ENCODE measurements around the gene CEP162. TPM values are rescaled to one million over a fixed set of nuclear protein-coding genes. Genes with fewer than 3 reads are reported as not detected.
A peak's percentile ranks its signal among the peaks of the same experiment; 100 is the strongest.
"Not testable (repeated sequence)": the region's sequence is repeated elsewhere in the genome, so short reads cannot be mapped to it uniquely, and the experiment has no call there.

CEP162 gene
- total and polyA plus RNA-seq, 2 donors (not counting 1 experiment from before 2014, with no cell fraction given): 3.7 to 7.4 TPM

DNA sequence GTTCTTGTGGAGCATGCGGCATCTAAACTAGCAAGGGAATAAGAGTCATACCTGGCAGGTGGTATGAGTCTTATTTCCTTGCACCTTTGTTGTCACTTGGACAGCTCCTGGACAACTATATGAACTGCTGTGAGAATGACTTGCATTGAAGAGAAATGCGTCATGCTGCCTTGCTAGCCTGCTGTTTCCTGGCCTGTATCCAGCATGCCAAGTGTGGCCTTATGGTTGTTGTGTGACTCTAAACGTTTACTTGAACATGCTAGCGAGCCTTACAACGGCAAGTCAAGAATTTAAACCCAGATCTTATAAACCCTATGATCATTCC lies 90.4 kb downstream of the CEP162 start:
- Histone ChIP-seq H3K4me1 (ENCODE audit: control insufficient read depth, extremely low read depth, insufficient read depth, low read length) (no peaks in the 10 kb centered on the region), H3K27ac (ENCODE audit: insufficient read depth, low read length) (no peak overlapping the region), H3K9ac (ENCODE audit: insufficient read depth, low read length) (no peak overlapping the region), H3K4me2 (ENCODE audit: extremely low read depth, insufficient read depth, low read length) (no peak overlapping the region), H3K36me3 (ENCODE audit: control insufficient read depth, insufficient read depth, low read length) (no peaks in the 10 kb centered on the region), H3K4me3 (replicated peaks in 1 of 4; ENCODE audit: control extremely low read depth in 1 of 4, insufficient read depth in 1 of 4, low read depth in 3 of 4, low read length in 4 of 4) (no peak overlapping the region), H2AFZ (ENCODE audit: low read length) (no peak overlapping the region), H3K27me3 (ENCODE audit: control insufficient read depth, insufficient read depth, low read length) (no peaks in the 10 kb centered on the region), H4K20me1 (ENCODE audit: control insufficient read depth, extremely low read depth, insufficient read depth, low read length) (no peaks in the 10 kb centered on the region), H3K9me3 (ENCODE audit: control insufficient read depth, insufficient read depth, low read depth, low read length) (no peaks in the 10 kb centered on the region), H3K79me2 (ENCODE audit: control insufficient read depth, insufficient read depth, low read length) (no peaks in the 10 kb centered on the region)
- TF ChIP-seq EZH2 (IDR thresholded peaks at IDR 0.05; ENCODE audit: low read length, missing control alignments): no peak
- TF ChIP-seq, protein P1, sequence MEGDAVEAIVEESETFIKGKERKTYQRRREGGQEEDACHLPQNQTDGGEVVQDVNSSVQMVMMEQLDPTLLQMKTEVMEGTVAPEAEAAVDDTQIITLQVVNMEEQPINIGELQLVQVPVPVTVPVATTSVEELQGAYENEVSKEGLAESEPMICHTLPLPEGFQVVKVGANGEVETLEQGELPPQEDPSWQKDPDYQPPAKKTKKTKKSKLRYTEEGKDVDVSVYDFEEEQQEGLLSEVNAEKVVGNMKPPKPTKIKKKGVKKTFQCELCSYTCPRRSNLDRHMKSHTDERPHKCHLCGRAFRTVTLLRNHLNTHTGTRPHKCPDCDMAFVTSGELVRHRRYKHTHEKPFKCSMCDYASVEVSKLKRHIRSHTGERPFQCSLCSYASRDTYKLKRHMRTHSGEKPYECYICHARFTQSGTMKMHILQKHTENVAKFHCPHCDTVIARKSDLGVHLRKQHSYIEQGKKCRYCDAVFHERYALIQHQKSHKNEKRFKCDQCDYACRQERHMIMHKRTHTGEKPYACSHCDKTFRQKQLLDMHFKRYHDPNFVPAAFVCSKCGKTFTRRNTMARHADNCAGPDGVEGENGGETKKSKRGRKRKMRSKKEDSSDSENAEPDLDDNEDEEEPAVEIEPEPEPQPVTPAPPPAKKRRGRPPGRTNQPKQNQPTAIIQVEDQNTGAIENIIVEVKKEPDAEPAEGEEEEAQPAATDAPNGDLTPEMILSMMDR (conservative IDR thresholded peaks at IDR 0.05 in 1 of 2, IDR thresholded peaks at IDR 0.05 in 1 of 2; ENCODE audit: low read depth in 1 of 2, low read length in 2 of 2): no peak
- DNase-seq (ENCODE audit: low read depth in 2 of 2): peak; percentile 43 to 88

DNA sequence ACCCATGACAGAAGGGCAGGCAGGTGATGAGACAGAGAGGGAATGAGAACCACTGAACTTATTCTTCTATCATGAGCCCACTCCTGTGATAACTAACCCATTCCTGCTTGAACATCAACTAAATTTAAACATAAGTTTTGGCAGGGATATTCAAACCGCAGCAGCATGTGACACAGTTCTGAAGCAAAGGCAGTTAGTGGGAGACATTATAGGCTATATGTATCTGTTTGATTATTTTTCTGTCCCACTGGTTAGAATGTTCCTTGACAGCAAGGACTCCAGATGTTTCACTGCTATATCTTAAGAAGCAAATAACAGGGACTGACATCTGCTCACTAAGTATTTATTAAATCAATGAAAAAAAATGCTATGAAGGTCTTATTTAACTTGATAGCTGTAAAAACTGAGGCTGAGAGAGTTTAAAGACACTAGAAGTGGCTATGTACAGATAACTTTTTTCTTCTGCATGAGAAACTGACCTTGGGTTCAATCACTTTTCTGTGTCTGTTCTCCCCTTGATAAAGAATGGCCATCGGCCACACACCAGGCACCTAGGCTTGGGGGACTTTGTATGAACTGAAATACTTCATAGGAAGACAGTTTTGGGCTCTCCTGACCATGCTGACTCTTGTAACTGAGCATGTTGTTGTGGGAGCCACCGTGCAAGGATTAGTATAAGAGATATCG lies 90.9 kb downstream of the CEP162 start:
- Histone ChIP-seq H3K79me2 (ENCODE audit: control insufficient read depth, insufficient read depth, low read length) (no peaks in the 10 kb centered on the region), H3K4me3 (replicated peaks in 1 of 4; ENCODE audit: control extremely low read depth in 1 of 4, insufficient read depth in 1 of 4, low read depth in 3 of 4, low read length in 4 of 4) (no peak overlapping the region), H2AFZ (ENCODE audit: low read length) (no peak overlapping the region), H3K27ac (ENCODE audit: insufficient read depth, low read length) (no peak overlapping the region), H3K9ac (ENCODE audit: insufficient read depth, low read length) (no peak overlapping the region), H4K20me1 (ENCODE audit: control insufficient read depth, extremely low read depth, insufficient read depth, low read length) (no peaks in the 10 kb centered on the region), H3K4me2 (ENCODE audit: extremely low read depth, insufficient read depth, low read length) (no peak overlapping the region), H3K9me3 (ENCODE audit: control insufficient read depth, insufficient read depth, low read depth, low read length) (no peaks in the 10 kb centered on the region), H3K4me1 (ENCODE audit: control insufficient read depth, extremely low read depth, insufficient read depth, low read length) (no peaks in the 10 kb centered on the region), H3K36me3 (ENCODE audit: control insufficient read depth, insufficient read depth, low read length) (no peaks in the 10 kb centered on the region), H3K27me3 (ENCODE audit: control insufficient read depth, insufficient read depth, low read length) (no peaks in the 10 kb centered on the region)
- DNase-seq (ENCODE audit: low read depth in 2 of 2): peak in 1 of 2 donors; percentile 50
- no peak for TF ChIP-seq EZH2 (IDR thresholded peaks at IDR 0.05; ENCODE audit: low read length, missing control alignments)
- TF ChIP-seq, protein P1 (conservative IDR thresholded peaks at IDR 0.05 in 1 of 2, IDR thresholded peaks at IDR 0.05 in 1 of 2; ENCODE audit: low read depth in 1 of 2, low read length in 2 of 2): no peak

DNA sequence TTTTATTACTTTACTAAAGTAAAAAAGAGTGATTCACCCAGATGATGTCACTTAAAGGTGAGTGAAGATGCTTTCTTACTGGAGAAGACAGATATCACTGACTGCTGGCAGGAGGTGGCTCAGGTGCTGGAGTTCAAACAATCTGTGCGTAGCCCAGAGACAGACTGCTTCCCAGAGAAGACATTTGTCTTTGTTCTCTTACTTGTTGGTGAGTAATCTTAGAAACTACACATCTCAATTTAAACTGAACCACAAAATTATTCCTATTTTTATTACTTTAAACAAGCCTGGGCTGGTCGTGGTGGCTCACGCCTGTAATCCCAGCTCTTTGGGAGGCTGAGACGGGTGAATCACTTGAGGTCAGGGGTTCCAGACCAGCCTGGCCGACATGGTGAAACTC lies 92.2 kb downstream of the CEP162 start:
- Histone ChIP-seq H2AFZ (ENCODE audit: low read length) (no peak overlapping the region), H3K36me3 (ENCODE audit: control insufficient read depth, insufficient read depth, low read length) (no peaks in the 10 kb centered on the region), H3K79me2 (ENCODE audit: control insufficient read depth, insufficient read depth, low read length) (no peaks in the 10 kb centered on the region), H3K4me3 (replicated peaks in 1 of 4; ENCODE audit: control extremely low read depth in 1 of 4, insufficient read depth in 1 of 4, low read depth in 3 of 4, low read length in 4 of 4) (no peak overlapping the region), H3K27me3 (ENCODE audit: control insufficient read depth, insufficient read depth, low read length) (no peaks in the 10 kb centered on the region), H3K27ac (ENCODE audit: insufficient read depth, low read length) (no peak overlapping the region), H4K20me1 (ENCODE audit: control insufficient read depth, extremely low read depth, insufficient read depth, low read length) (no peaks in the 10 kb centered on the region), H3K9me3 (ENCODE audit: control insufficient read depth, insufficient read depth, low read depth, low read length) (no peaks in the 10 kb centered on the region), H3K4me1 (ENCODE audit: control insufficient read depth, extremely low read depth, insufficient read depth, low read length) (no peaks in the 10 kb centered on the region), H3K9ac (ENCODE audit: insufficient read depth, low read length) (no peak overlapping the region), H3K4me2 (ENCODE audit: extremely low read depth, insufficient read depth, low read length) (no peak overlapping the region)
- TF ChIP-seq EZH2 (IDR thresholded peaks at IDR 0.05; ENCODE audit: low read length, missing control alignments): no peak
- TF ChIP-seq, protein P1 (conservative IDR thresholded peaks at IDR 0.05 in 1 of 2, IDR thresholded peaks at IDR 0.05 in 1 of 2; ENCODE audit: low read depth in 1 of 2, low read length in 2 of 2): no peak
- DNase-seq (ENCODE audit: low read depth in 2 of 2): peak in 1 of 2 donors; percentile 2

DNA sequence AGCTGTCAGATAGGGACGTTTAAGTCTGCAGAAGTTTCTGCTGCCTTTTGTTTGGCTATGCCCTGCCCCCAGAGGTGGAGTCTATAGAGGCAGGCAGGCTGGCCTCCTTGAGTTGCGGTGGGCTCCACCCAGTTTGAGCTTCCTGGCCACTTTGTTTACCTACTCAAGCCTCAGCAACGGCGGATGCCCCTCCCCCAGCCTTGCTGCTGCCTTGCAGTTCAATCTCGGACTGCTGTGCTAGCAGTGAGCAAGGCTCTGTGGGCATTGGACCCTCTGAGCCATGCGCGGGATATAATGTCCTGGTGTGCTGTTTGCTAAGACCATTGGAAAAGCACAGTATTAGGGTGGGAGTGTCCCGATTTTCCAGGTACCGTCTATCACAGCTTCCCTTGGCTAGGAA lies 94.1 kb downstream of the CEP162 start:
- H3K9me3 ChIP-seq (ENCODE audit: control insufficient read depth, insufficient read depth, low read depth, low read length); H2AFZ ChIP-seq (ENCODE audit: low read length); H3K79me2 ChIP-seq (ENCODE audit: control insufficient read depth, insufficient read depth, low read length); H3K27me3 ChIP-seq (ENCODE audit: control insufficient read depth, insufficient read depth, low read length); H3K4me1 ChIP-seq (ENCODE audit: control insufficient read depth, extremely low read depth, insufficient read depth, low read length); DNase-seq (ENCODE audit: low read depth in 2 of 2); H3K36me3 ChIP-seq (ENCODE audit: control insufficient read depth, insufficient read depth, low read length); H3K9ac ChIP-seq (ENCODE audit: insufficient read depth, low read length); H3K27ac ChIP-seq (ENCODE audit: insufficient read depth, low read length); H4K20me1 ChIP-seq (ENCODE audit: control insufficient read depth, extremely low read depth, insufficient read depth, low read length); H3K4me3 ChIP-seq (replicated peaks in 1 of 4; ENCODE audit: control extremely low read depth in 1 of 4, insufficient read depth in 1 of 4, low read depth in 3 of 4, low read length in 4 of 4); H3K4me2 ChIP-seq (ENCODE audit: extremely low read depth, insufficient read depth, low read length): not testable (repeated sequence)

DNA sequence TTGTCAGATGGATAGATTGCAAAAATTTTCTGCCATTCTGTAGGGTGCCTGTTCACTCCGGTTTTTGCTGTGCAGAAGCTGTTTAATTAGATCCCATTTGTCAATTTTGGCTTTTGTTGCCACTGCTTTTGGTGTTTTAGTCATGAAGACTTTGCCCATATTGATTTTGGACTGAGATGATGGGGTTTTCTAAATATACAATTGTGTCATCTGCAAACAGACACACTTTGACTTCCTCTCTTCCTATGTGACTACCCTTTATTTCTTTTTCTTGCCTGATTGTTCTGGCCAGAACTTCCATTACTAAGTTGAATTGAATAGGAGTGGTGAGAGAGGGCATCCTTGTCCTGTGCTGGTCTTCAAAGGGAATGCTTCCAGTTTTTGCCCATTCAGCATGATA lies 97.9 kb downstream of the CEP162 start:
- not testable (repeated sequence) for H3K4me2 ChIP-seq (ENCODE audit: extremely low read depth, insufficient read depth, low read length); H3K36me3 ChIP-seq (ENCODE audit: control insufficient read depth, insufficient read depth, low read length); H3K79me2 ChIP-seq (ENCODE audit: control insufficient read depth, insufficient read depth, low read length); H3K9ac ChIP-seq (ENCODE audit: insufficient read depth, low read length); H2AFZ ChIP-seq (ENCODE audit: low read length); H3K9me3 ChIP-seq (ENCODE audit: control insufficient read depth, insufficient read depth, low read depth, low read length); DNase-seq (ENCODE audit: low read depth in 2 of 2); H3K27me3 ChIP-seq (ENCODE audit: control insufficient read depth, insufficient read depth, low read length); H3K27ac ChIP-seq (ENCODE audit: insufficient read depth, low read length); H3K4me1 ChIP-seq (ENCODE audit: control insufficient read depth, extremely low read depth, insufficient read depth, low read length); H4K20me1 ChIP-seq (ENCODE audit: control insufficient read depth, extremely low read depth, insufficient read depth, low read length); H3K4me3 ChIP-seq (replicated peaks in 1 of 4; ENCODE audit: control extremely low read depth in 1 of 4, insufficient read depth in 1 of 4, low read depth in 3 of 4, low read length in 4 of 4)

Measured in fibroblast of lung (primary cell).